ENCODE data around the gene C1orf159.

The C1orf159 gene

DNA sequence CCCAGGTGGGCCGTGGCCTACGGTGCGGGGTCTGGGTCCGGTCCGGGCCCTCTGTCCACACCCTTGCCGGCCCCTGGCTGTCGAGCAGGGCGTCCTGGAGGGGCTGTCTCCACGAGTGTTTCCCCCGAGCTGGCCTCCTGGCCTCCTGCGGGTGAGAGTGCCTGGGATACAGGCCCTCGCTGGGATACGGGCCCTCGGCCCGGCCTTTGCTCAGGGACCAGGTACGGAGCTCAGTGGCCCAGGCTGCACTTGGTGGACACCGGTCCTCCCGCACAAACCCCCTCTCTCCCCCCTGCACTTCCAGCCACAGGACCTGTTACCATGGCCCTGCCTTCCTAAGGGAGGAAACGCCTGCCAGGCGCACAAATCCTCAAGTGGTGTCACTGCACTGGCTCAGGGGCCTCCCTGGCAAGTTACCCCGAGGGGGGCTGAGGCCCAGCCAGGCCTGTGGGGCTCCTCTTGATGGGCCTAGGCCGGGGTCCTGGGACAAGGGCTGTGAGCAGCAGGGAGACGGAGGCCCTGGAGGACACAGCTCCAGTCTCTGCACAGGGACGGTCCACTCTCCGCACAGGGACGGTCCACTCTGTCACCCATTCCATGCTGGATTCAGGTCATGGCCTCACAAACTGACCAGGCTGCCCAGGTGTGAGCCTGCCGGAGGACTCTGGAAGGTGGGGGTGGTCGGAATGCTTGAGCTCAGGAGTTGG is 23.6 kb downstream of the C1orf159 start:
- DNase-seq (ENCODE audit: low read depth in 3 of 3) = no peak

DNA sequence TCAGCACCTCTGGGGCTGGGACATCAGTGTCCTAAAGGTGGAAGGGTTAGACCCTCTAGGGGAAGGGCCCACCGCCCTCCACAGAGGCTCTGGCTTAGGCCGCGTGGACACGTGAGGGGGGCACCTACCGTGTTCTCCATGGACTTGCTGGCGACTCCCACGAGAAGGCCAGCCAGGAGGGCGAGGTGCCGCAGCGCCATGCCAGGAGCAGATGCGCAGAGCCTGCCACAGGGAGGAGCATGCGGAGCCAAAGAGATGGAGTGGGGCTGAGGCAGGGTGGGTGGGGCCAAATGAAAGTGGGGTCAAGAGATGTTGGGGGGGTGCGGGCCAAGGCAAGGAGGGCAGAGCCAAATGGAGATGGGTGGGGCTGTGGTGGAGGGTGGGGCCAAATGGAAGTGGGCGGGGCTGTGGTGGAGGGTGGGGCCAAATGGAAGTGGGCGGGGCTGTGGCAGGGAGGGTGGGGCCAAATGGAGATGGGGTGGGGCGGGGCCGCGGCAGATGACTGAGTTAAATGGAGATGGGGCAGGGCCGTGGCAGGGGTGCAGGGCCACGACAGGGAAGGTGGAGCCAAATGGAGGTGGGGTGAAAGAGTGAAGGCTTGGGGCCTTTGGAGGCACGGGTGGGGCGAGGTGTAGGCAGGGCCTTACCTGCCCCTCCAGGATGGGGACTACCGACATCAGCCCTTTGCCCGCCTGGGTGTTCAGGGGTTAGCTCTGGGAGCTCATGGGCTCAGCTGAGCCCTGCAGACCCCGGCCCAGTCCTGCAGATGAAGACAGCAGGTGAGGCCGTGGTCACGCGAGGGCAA is 24.3 kb downstream of the C1orf159 start:
- peak in 1 of 3 donors; percentile 31 for DNase-seq (ENCODE audit: low read depth in 3 of 3)

DNA sequence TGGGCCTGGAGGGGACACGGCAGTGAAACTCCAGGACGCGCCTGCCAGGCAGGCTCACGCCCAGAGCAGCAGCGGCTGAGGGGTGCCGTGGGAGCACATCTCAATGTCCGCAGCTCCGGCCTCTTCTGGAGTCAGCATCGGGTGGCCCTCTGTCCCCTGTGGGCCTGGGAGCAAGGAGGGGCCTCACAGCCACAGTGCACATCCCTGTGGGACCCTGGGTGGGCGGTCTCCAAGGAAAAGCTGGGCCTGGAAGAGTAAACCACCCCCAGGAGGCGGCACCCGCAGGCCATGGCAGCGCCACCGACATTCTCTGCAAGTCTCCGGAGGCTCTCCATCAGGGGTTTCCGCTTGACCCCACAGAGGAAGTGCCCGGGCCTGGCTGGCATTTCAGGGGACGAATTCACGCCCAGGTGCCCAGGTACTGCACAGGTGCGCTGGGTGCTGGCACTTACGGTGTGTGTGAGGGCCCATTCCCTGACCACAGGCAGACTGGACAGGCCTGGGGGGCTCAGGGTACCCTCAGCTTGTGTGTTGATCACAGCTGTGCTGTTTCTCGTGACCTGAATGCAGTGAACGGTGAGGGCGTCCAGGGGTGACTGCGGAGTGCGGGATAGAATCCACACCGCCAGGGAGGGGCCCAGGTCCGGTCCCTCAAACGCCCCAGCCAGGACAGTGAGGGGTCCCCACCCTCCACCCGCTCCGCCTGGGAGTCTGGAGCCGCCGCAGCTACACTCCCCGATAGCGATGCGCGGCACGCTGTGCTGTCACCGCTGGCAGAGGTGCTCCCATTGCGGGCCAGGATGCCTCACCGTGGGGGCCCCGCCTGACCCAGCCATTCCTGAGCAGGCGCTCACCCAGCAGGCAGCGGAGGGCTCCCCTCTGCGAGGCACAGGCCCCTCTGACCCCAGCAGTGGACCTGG is 25.2 kb downstream of the C1orf159 start:
- no peak for DNase-seq (ENCODE audit: low read depth in 3 of 3)

DNA sequence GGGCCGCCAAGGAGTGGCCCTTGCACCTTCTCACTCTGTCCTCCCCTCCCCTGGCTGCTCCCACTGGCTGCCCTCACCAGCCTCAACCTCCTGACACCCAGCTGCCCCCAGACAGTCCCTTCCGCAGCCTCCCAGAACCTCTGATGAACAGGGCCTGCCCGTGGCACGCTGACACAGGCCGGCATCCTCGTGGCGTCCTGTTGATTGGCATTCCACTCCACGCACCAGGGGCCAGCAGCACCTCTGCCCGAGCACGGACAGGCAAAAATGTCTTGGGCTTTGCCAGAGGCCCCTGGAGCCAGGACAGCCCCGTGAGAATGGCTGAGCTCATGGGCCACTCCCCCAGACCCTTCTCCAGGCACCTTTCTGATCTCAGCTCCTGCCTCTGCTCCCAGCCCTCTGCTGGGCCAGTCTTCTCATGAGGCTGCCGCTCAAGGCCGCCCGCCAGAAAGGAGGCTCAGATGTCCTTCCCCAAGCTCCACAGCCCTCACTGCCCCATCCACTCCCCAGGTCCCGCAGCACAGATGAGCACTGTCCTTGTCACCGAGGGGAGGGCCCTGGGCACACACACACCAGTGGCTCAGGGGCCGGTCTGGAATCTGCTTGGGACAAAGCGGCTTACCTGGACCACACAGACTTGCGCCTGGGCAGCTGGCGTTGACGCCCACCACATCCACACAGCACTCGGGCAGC is 26.0 kb downstream of the C1orf159 start:
- DNase-seq (ENCODE audit: low read depth in 3 of 3) = no peak

DNA sequence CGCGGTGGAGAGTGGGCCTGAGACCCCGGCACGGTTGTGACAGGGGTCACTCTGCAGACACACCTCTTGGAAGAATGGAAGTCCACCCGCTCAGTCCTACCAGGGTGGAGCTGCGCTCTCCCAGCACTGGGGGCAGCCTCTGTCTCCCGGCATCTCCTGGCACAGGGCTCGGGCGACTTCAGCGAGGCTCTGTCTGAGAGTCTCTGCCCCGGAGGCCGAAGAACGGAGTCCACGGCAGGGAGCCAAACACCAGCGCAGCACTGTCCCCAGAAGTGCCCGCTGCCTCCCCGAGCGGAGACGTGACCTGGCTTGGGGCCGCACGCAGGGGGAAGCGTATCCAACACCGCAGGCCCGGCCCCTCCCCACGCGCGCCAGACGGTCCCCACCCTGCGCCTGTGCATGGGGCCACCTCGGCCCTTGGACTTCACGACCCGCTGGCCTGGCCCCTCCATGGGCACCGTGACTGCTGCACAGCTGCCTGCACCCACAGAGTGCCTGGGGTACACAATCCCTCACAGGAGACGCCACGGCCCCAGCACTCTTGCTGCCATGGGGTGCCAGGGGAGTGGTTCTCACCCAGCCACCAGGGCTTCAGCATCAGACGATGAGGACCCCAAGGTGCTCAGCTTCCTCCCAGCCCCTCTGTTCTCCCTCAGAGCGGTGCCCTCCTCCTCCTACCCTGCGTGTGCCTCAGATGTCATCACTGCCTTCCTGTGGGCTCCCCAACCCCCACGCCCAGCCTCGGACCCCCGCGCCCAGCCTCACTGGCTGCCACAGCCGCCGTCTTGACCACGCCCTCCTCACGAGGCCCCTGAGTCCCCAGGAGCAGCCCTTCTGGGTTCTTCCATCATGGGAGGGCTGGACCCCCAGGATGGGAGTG is 26.8 kb downstream of the C1orf159 start:
- no peak for DNase-seq (ENCODE audit: low read depth in 3 of 3)

DNA sequence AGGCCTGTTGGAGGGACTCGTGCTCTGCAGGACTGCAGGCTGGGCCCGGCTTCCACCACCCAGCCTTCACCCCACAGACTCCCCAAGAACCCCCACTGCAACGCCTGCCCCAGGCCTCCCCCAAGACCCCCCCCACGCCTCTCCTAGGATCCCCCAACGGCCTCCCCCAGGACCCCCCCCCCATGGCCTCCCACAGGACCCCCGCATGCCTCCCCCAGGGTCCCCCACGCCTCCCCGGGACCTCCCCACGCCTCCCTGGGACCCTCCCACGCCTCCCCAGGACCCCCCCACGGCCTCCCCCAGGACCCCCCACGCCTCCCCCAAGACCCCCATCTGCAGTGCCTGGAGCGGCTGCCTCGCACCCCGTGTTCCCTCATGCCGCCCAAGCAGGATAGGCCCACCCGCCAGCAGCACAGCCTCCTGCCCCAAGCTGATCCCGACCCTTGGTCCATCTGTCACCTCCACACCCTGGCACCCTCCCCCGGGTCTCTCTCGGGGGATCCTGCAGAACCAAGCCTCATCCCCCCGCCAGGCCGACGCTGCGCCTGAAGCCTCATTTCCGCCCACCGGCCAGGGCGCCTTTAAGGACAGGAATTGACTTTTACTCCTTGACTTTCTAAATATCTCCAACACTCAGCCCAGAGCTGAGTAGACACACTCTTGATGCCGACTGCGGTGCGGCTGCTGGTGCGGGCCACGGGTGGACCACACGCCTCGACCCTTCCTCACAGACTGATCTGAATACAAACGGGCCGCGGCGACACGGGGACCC is 27.7 kb downstream of the C1orf159 start:
- no peak for DNase-seq (ENCODE audit: low read depth in 3 of 3)

DNA sequence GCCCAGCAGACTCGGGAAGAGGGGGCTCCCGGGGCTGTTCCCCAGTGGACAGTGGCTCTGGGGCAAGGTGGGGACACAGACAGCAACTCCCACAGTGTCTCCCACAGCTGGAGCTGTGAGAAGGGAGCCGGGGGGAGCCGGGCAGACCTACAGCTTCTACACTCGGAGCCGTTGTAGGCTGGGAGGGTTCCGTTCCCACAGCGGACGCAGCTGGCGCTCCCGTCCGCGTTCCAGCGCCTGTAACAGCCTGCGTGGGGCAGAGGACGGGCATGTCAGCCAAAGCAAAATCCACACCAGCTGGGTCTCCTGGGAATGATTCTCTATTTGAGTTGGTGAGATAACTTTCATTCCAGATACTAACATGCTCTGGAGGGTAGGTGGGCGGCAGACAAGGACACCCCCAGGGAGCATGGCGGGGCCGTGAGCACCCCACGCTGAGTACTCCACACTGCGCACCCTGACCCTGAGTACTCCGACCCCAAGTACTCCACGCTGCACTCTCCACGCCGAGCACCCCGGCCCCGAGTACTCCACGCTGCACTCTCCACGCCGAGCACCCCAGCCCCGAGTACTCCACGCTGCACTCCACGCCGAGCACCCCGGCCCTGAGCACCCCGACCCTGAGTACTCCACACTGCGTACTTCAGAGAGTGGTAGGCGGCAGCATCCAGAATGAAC is 28.4 kb downstream of the C1orf159 start:
- DNase-seq (ENCODE audit: low read depth in 3 of 3) = no peak

DNA sequence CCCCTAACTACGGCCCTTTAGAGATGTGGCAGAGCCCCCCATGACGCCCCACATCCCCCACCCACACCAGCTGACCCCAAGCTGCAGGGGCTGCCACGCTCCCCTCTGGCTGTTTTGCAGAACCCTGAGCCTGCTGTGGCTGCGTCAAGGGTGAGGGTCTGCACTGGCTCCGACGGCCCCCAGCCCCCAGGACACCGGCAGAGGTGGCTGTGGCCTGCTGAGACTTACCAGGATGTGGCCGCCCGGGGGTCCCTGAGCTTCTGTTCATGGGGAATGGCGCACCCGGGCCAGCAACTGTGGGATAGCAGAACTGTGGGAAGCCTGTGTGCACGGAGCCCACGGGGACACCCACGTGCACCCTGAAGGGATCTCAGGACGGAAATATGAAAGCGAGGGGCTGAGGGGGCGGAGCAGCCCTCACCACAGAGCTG is 29.0 kb downstream of the C1orf159 start:
- DNase-seq (ENCODE audit: low read depth in 3 of 3) = no peak

DNA sequence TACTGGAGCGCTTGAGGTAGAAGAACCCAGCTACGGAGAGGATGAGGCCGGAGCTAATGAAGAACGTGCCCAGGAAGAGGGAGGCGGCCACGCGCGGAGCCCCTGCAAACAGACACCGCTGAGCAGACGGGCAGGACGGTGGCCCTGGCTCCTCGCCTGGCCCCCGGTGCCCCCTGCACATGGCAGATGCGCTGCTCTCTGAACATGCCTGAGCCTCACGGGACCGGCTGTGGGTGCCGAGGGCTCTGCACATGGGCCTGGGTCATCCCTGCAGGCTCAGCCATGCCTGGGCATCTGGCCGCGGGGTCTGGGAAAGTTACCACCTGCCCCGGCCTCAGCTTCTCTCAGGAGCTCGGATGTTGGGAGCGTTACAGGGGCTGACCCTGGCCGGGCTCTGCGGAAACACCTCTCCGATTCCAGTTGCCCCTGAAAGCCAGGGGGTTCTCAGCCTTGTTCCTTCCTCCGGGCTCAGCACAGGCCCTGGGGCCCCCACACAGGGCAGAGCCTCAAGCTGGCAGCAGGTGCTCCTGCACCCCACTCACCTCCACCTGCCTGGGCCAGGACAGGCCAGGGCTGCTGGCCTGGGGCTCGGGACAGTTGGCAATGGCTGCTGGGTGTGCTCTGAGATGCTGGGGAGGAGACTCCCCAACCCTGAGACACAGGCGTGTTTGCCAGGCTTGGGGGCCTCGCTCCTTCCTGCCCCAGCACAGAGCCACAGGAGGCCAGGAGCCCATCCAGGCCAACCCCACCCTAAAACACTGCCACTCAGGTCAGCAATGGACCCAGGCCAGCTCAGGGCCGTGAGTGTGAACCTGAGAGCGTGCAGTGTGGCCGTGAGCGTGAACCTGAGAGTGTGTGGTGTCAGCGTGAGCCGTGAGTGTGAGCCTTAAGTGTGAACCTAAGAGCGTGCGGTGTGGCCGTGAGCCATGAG is 29.7 kb downstream of the C1orf159 start:
- DNase-seq (ENCODE audit: low read depth in 3 of 3) = no peak

DNA sequence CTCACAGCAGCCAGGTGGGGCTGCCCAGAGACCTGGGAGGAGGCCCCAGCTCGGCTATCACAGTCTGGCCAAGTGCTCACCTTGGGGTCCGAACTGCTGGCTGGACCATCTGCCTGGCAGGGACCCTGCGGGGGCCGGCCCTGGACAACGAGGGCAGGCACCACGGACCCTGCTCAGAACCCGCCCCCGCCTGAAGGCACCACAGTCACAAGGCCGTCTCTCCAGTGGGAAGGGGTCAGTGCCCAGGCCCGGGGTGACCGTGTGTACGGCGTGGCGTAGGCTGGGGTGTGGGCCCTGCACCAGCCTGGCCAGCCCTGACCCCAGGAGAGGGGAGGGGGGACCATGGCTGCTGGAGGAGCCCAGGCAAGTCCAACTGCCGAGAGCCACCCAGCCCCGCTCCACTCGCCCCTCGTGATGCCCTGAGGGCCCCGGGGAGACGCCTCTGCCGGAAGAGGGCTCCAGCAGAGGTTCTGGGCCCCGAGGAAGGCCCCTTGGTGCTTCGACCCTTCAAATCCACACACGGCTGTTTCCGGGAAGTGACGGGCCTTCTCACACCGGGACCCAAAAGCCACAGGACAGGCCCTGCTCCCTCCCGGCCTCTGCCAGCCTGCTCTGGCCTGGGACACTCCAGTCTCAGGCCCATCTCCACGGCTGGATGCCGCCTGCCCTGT is 30.6 kb downstream of the C1orf159 start:
- no peak for DNase-seq (ENCODE audit: low read depth in 3 of 3)

DNA sequence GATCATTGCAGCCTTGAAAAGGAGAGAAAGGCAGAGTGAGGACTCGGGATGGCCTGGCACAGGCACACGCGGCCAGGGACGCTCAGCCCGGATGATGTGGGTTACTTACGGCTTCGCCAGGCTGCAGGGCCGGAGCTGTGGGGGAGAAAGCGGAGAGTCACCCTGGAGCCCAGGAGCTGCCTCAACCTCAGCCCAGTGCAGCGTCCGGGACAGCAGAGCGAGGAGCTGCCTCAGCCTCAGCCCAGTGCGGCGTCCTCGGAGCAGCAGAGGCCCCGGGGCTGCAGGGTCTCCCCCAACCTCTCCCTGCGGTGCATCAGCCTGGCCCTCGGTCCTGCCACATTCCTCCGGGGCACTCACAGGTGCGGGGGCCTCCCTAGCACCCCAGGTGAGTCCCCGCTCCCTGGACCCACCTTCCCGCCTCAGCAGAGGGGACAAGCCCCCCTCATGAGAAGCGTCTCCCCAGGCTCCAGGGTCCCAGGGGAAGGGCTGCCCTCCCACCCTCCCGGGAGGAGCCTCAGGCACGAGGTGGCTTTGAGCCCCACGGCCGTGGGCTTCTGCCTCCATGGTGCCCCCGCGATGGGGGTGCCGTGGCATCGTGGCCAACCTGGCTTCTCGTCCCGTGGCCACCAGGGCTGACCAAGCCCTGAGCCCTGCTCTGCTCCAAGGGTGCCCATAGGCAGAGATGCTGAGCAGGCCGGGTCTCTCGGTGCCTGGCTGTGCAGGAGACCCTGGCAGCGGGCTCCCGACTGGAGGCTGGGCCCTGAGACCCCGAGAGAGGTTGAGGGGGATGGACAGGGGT is 31.3 kb downstream of the C1orf159 start:
- no peak for DNase-seq (ENCODE audit: low read depth in 3 of 3)

DNA sequence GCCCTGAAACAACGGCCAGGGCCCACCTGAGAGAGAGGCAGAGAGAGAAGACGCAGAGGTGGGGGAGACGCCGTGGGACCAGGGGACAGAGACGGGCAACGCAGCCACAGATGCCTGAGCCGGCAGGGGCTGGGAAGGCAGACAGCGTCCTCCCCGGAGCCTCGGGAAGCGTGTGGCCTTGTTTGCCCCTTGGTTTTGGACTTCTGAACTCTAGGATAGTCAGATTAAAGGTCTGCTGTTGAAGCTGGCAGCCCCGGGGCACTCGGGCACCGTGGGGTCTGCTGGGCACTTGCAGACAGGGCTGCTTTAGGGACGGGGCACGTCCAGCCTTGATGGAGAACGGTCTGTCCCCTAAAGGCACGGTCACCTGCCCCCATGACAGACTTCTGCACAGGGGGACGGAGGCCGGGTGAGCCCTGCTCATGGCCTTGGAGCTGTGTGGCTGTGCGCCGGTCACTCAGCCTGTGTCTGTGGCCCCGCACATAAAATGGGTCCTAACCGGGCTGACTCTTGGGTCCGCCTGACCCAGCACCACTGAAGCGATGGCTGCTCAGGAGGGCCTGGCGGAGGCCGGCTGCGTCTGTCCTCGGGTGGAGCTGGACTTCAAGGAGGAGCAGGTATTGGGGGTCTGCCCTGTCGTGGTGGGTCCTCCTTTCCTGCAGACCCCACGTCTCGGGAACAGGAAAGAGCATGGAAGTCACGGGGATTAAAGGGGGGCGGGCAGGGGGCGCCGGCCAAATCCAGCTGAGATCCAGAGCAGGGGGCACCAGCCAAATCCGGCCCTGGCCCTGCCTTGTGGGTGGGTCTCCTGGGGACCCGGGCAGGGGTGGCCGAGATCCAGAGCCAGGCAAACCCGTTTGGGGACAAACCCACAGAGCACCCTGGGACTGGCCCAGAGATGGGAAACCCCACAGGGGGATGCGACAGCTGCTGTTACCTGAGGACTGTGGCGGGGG is 32.2 kb downstream of the C1orf159 start:
- DNase-seq (ENCODE audit: low read depth in 3 of 3) = no peak

DNA sequence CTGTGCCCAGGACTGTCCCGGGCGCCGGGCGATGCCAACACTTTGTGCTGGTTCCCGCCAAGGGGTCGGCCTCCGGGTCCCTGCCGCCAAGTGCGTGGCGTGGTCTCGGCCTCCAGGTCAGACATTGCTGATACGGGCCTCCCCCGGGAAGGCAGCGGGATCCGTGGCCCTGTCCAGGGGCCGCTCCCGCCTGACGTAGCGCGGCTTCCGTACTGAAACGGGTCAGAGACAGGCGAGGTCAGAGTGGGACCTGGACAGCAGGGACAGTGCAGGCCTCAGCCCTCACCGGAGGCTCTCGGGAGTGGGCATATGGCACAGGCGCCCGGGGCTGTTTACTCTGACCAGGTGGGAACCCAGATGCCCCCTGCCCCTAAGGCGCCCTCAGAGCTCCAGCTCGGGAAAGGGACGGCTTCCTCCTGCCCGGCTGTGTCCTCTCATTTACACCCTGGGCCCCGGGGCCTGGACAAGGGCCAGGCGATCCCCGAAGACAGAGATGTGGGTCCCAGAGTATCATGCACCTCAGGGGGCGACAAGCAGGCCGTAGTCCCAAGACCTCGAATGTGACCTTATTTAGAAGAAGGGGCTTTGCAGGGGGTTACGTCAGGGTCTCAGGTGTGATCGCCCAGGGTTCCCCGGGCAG is 33.0 kb downstream of the C1orf159 start:
- DNase-seq (ENCODE audit: low read depth in 3 of 3) = no peak

DNA sequence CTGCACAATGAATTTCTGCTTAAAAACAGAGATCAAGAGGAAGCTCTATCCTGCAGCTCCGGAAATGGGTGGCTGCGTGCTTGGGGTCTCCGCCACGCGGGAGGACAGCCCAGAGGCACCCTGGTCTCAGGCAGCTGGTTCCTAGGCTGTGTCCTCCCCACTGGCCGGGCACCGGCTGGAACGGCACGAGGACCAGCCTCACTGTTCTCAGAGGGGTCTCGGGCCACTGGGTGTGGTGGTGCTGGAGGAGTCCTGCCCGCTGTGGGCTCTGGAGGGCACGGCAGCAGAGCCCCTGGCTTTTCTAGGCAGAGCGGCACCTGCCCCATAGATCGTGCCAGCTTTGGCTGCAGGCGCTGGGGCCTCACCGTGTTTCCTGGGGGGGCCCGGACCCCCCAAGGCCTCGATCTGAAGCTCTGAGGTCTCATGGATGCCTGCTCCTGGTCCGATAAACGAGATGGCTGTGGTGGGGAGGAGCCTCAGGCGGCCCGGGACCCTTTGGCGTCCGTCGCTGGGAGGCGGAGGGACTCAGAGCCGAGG is 33.6 kb downstream of the C1orf159 start:
- no peak for DNase-seq (ENCODE audit: low read depth in 3 of 3)
